Natural killer cell (primary cell): ENCODE results near the gene MRPL16. TPM values are rescaled to one million over a fixed set of nuclear protein-coding genes. Genes with fewer than 3 reads are reported as not detected.

Experiments
- ATAC-seq, 3 donors: fragments of 150-1000 bp in 2 of 3; fragments of 200-7000 bp in 1 of 3; cut with Tn5 transposase; 1 replicate in 1 of 3; 2 replicates in 2 of 3; pipeline ENCODE4 v1.10.0; 2021; ENCODE audit warnings: mild to moderate bottlenecking in 2 of 3, moderate library complexity in 2 of 3
- DNase-seq, 2 donors: peaks; one replicate each; pipeline versions ENCODE4 v3.0.0 to v3.0.0-alpha.2; 2013 to 2021; ENCODE audit warnings: mixed read lengths in 1 of 2
- H3K27ac ChIP-seq: one replicate; pipeline ENCODE4 v1.5.1; 2013; ENCODE audit warnings: mild to moderate bottlenecking, low read length
- H3K27me3 ChIP-seq: one replicate; pipeline ENCODE4 v1.6.1; 2013; ENCODE audit warnings: low read length; ENCODE audit not compliant: control insufficient read depth, insufficient read depth
- H3K36me3 ChIP-seq: one replicate; pipeline ENCODE4 v1.6.1; 2013; ENCODE audit warnings: low read length; ENCODE audit not compliant: control insufficient read depth, insufficient read depth
- H3K4me1 ChIP-seq: one replicate; pipeline ENCODE4 v1.6.1; 2013; ENCODE audit warnings: low read length; ENCODE audit not compliant: control insufficient read depth, insufficient read depth
- H3K4me3 ChIP-seq: one replicate; pipeline ENCODE4 v1.5.1; 2013; ENCODE audit warnings: low read length
- H3K9me3 ChIP-seq: one replicate; pipeline ENCODE4 v1.6.1; 2013; ENCODE audit warnings: low read length; ENCODE audit not compliant: control insufficient read depth, insufficient read depth
- H3K27ac Mint-ChIP-seq, 2 donors: one replicate each; pipeline ENCODE4 v1.8.0; 2022; ENCODE audit warnings: mild to moderate bottlenecking in 2 of 2, mixed read lengths in 2 of 2, moderate library complexity in 1 of 2
- H3K27me3 Mint-ChIP-seq, 2 donors: one replicate each; pipeline ENCODE4 v1.8.0; 2022; ENCODE audit warnings: low read depth in 2 of 2, mixed read lengths in 2 of 2
- H3K36me3 Mint-ChIP-seq: one replicate; pipeline ENCODE4 v1.8.0; 2022; ENCODE audit warnings: mixed read lengths
- H3K4me1 Mint-ChIP-seq, 2 donors: one replicate each; pipeline ENCODE4 v1.8.0; 2022; ENCODE audit warnings: mixed read lengths in 2 of 2
- H3K4me3 Mint-ChIP-seq: one replicate; pipeline ENCODE4 v1.8.0; 2022; ENCODE audit warnings: mild to moderate bottlenecking, moderate library complexity, mixed read lengths
- H3K9me3 Mint-ChIP-seq, 2 donors: one replicate each; pipeline ENCODE4 v1.8.0; 2022; ENCODE audit warnings: mixed read lengths in 2 of 2
- CTCF ChIP-seq: fragments of 200-600 bp; IDR thresholded peaks from one replicate; pipeline ENCODE4 v1.8.0; 2022; ENCODE audit warnings: antibody characterized with exemption
- WGBS: methylation state at CpG from one replicate; pipeline ENCODE4 v1.1.7; 2013; ENCODE audit warnings: missing lambda C conversion rate; ENCODE audit not compliant: insufficient coverage; 5-methylcytosine and 5-hydroxymethylcytosine counted together
- intact Hi-C: fragments of 100-400 bp; cut with micrococcal nuclease; formaldehyde crosslinking; loops from one replicate; pipeline ENCODE4 v1.14.2; 2022
- total RNA-seq, 4 donors: library from RNA; stranded (reverse); fragments of 120-200 nt in 1 of 4; gene quantifications; one replicate each; pipeline versions ENCODE4 v1.2.3 to v1.2.4, GENCODE V29; 2013 to 2022

The MRPL16 gene
- total RNA-seq, 3 donors from 2014 or later (not counting 1 experiment from before 2014, with no cell fraction given), result 34.9 to 38.0 (median 37.5) TPM

DNA sequence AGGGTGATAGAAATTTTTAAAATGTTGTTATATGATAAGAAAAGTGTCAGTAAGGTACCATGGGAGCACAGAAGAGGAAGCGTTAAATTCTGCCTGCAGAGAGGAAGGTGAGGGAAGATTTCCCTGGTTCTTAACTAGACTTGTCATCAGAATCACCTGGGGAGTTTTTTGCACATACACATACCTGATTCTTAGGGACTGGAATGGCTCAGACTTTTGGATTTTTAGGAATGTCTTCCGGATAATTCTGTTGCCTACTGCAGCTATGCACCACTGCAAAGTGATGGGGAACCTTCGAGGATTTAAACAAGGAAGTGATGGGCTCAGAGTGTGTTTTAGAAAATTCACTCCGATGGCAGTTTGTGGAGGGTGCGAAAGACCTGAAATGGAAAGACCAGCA is 33.5 kb downstream of the MRPL16 start:
- no peak for DNase-seq
- ATAC-seq, result no peak
- H3K4me3 ChIP-seq, result no peak overlapping the region
- WGBS, result 97% methylated on average over 5 of the region's 5 CpGs
- H3K27ac ChIP-seq, result no peak overlapping the region
- no peak overlapping the region for H3K27ac Mint-ChIP-seq
- peaks cover 6% of the 10 kb centered on the region for H3K36me3 Mint-ChIP-seq
- intact Hi-C loops, result no loop called here
- H3K27me3 ChIP-seq, result no peaks in the 10 kb centered on the region
- TF ChIP-seq CTCF, result no peak
- H3K4me1 Mint-ChIP-seq, result peaks cover 14 to 19% of the 10 kb centered on the region in 2 donors
- peaks cover 4% of the 10 kb centered on the region for H3K36me3 ChIP-seq
- no peaks in the 10 kb centered on the region for H3K9me3 Mint-ChIP-seq
- peaks cover 2% of the 10 kb centered on the region for H3K4me1 ChIP-seq
- H3K9me3 ChIP-seq, result no peaks in the 10 kb centered on the region
- H3K4me3 Mint-ChIP-seq, result no peak overlapping the region
- H3K27me3 Mint-ChIP-seq, result no peaks in the 10 kb centered on the region

DNA sequence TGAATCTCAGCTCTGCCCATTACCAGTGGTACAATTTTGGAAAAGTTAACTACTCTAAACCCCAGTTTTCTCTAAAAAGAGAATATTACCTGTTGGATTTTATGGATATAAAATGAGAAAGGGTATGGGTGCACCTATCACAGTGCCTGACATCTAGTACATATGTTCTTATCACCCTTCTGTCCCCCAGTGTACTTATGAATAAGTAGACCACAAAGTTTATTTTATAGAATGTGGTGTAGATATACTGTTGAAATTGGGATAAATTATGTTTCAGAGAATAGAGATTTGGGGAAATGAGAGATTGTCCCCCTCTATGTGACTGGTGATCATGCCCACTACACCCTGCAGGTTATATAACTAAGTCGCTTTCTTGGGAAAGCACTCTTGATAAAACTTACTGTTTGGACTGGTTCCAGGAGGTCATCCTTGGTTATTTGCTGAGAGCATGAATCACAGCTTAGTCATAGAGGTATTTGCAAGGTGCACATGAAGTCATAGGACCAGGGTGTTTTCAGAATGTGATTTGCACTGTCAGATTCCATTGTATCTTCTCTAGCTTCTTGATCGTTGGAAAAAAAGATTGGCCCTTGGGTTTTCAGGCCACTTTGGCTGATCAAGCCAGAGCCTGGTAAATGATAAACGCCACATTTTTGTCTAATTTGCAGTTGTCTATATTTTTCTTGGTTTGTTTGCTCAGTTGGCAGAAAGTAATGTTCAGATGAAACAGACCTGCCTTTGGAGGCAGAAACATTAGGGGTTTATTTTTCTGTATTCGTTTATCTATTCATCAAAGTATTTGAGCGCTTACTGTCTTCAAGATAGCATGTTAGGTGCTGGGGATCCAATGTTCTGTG is 34.1 kb downstream of the MRPL16 start:
- Histone ChIP-seq H3K4me1 (peaks cover 8% of the 10 kb centered on the region), H3K36me3 (peaks cover 4% of the 10 kb centered on the region), H3K4me3 (no peak overlapping the region), H3K27me3 (no peaks in the 10 kb centered on the region), H3K27ac (no peak overlapping the region), H3K9me3 (no peaks in the 10 kb centered on the region)
- intact Hi-C loops, result no loop called here
- Mint-ChIP-seq H3K27me3 (no peaks in the 10 kb centered on the region), H3K27ac (no peak overlapping the region), H3K4me1 (peaks cover 14 to 19% of the 10 kb centered on the region in 2 donors), H3K9me3 (no peaks in the 10 kb centered on the region), H3K4me3 (no peak overlapping the region), H3K36me3 (peaks cover 1% of the 10 kb centered on the region)
- TF ChIP-seq CTCF, result no peak
- 89% methylated on average over 5 of the region's 5 CpGs for WGBS
- ATAC-seq (no peak), DNase-seq (no peak)

DNA sequence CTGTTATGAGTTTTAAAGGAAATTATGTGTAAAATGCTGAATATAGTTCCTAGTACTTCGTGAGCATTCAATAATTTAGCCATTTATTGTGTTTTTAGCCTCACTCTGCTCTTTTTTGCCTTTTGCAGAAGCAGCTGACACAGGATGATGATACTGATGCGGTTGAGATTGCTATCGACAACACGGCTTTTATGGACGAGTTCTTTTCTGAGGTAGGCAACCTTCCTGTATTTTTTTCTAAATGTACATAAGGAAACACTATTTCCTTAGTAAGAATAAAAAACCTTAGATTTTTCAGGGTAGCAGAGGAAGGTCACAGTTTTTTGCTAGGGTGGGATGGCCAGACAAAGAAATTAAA is 37.5 kb downstream of the MRPL16 start:
- 57% methylated on average over 5 of the region's 5 CpGs for WGBS
- peak in 1 of 3 donors; percentile 48 for ATAC-seq
- Histone ChIP-seq H3K27ac (no peak overlapping the region), H3K36me3 (peaks cover 4% of the 10 kb centered on the region), H3K27me3 (no peaks in the 10 kb centered on the region), H3K4me3 (no peak overlapping the region), H3K9me3 (no peaks in the 10 kb centered on the region), H3K4me1 (peaks cover 19% of the 10 kb centered on the region)
- H3K4me1 Mint-ChIP-seq, result peaks cover 12 to 14% of the 10 kb centered on the region in 2 donors
- no peaks in the 10 kb centered on the region for H3K9me3 Mint-ChIP-seq
- intact Hi-C loops, result no loop called here
- no peaks in the 10 kb centered on the region for H3K36me3 Mint-ChIP-seq
- no peaks in the 10 kb centered on the region for H3K27me3 Mint-ChIP-seq
- no peak overlapping the region for H3K27ac Mint-ChIP-seq
- no peak for TF ChIP-seq CTCF
- no peak overlapping the region for H3K4me3 Mint-ChIP-seq
- peak in 1 of 2 donors; percentile 29 for DNase-seq
